B cell (primary cell): ENCODE data around the gene TFCP2L1. TPM values are rescaled to one million over a fixed set of nuclear protein-coding genes. Genes with fewer than 3 reads are reported as not detected.
"Not testable (repeated sequence)": the region's sequence is repeated elsewhere in the genome, so short reads cannot be mapped to it uniquely, and the experiment has no call there.

Experiments
- ATAC-seq: fragments of 200-7000 bp; cut with Tn5 transposase; one replicate; pipeline ENCODE4 v1.10.0; 2021; ENCODE audit warnings: low read depth, mild to moderate bottlenecking, moderate number of reproducible peaks, moderate library complexity
- CTCF ChIA-PET: fragments of 350-600 bp; sonication (Branson Sonifier 250); formaldehyde crosslinking; loops from one replicate; lab custom pipeline; 2021; ENCODE audit warnings: antibody characterized with exemption, inconsistent platforms; lab: Charles Lee
- POLR2A ChIA-PET: fragments of 350-600 bp; sonication (Branson Sonifier 250); formaldehyde crosslinking; loops from one replicate; lab custom pipeline; 2021; ENCODE audit warnings: antibody characterized with exemption; lab: Charles Lee
- DNase-seq: peaks from one replicate; pipeline ENCODE4 v3.0.0; 2013
- H2AFZ ChIP-seq: 2 replicates; pipeline ENCODE4 v1.6.1; 2012; ENCODE audit warnings: mild to moderate bottlenecking, low read depth, low read length; ENCODE audit not compliant: insufficient read depth, poor library complexity, severe bottlenecking
- H3K27ac ChIP-seq, 2 donors: 1 replicate in 1 of 2; 2 replicates in 1 of 2; pipeline ENCODE4 v1.5.1; 2012 to 2013; ENCODE audit warnings: low read length in 2 of 2, mild to moderate bottlenecking in 2 of 2, moderate library complexity in 1 of 2
- H3K27me3 ChIP-seq, 4 experiments: fragments of 200-600 bp in 1 of 4; sonication (generic) in 1 of 4; replicated peaks in 1 of 4; 1 replicate in 2 of 4; 2 replicates in 2 of 4; pipeline versions ENCODE4 v1.6.1 to v1.7.0; 2013 to 2016; ENCODE audit warnings: low read length in 3 of 4, mild to moderate bottlenecking in 2 of 4, mixed read lengths in 1 of 4, moderate library complexity in 1 of 4; ENCODE audit not compliant: insufficient read depth in 4 of 4, control insufficient read depth in 3 of 4; ENCODE audit errors: control extremely low read depth in 1 of 4
- H3K36me3 ChIP-seq, 2 experiments: replicated peaks in 1 of 2; 1 replicate in 1 of 2; 2 replicates in 1 of 2; pipeline versions ENCODE4 v1.6.1 to v1.7.1; 2013; ENCODE audit warnings: low read length in 1 of 2; ENCODE audit not compliant: insufficient read depth in 2 of 2, control insufficient read depth in 1 of 2; ENCODE audit errors: control extremely low read depth in 1 of 2, extremely low read depth in 1 of 2
- H3K4me1 ChIP-seq, 2 donors: fragments of 200-600 bp in 1 of 2; sonication (generic) in 1 of 2; 1 replicate in 1 of 2; 2 replicates in 1 of 2; pipeline versions ENCODE4 v1.5.1 to v1.6.1; 2013 to 2017; ENCODE audit warnings: low read length in 2 of 2; ENCODE audit not compliant: control insufficient read depth in 2 of 2, insufficient read depth in 2 of 2
- H3K4me2 ChIP-seq: replicated peaks from 2 replicates; pipeline ENCODE3; 2012; ENCODE audit warnings: mild to moderate bottlenecking, low read depth, low read length; ENCODE audit not compliant: poor library complexity, severe bottlenecking
- H3K4me3 ChIP-seq, 5 experiments: fragments of 200-600 bp in 1 of 5; sonication (generic) in 1 of 5; 1 replicate in 3 of 5; 2 replicates in 2 of 5; pipeline versions ENCODE4 v1.5.1 to v1.7.0; 2011 to 2016; ENCODE audit warnings: low read length in 4 of 5, mild to moderate bottlenecking in 4 of 5, low read depth in 2 of 5, control low read depth in 1 of 5, moderate library complexity in 1 of 5; ENCODE audit not compliant: insufficient read depth in 1 of 5; ENCODE audit errors: control extremely low read depth in 1 of 5, extremely low read depth in 1 of 5
- H3K79me2 ChIP-seq: fragments of 200-600 bp; sonication (generic); one replicate; pipeline ENCODE4 v1.6.0; 2016; ENCODE audit warnings: low read length; ENCODE audit not compliant: control insufficient read depth, insufficient read depth
- H3K9ac ChIP-seq: fragments of 200-600 bp; sonication (generic); 2 replicates; pipeline ENCODE4 v1.6.1; 2017; ENCODE audit warnings: mild to moderate bottlenecking, low read length, moderate library complexity
- H3K9me3 ChIP-seq, 3 donors: one replicate each; pipeline versions ENCODE4 v1.6.1 to v1.7.1; 2013; ENCODE audit warnings: low read length in 2 of 3; ENCODE audit not compliant: control insufficient read depth in 2 of 3, insufficient read depth in 1 of 3; ENCODE audit errors: control extremely low read depth in 1 of 3
- H4K20me1 ChIP-seq: 2 replicates; pipeline ENCODE4 v1.6.0; 2012; ENCODE audit warnings: mild to moderate bottlenecking, low read length; ENCODE audit not compliant: insufficient read depth, control insufficient read depth, poor library complexity, severe bottlenecking
- H3K27ac Mint-ChIP-seq: one replicate; pipeline ENCODE4 v1.8.0; 2021; ENCODE audit warnings: mixed read lengths
- H3K27me3 Mint-ChIP-seq: one replicate; pipeline ENCODE4 v1.8.0; 2021; ENCODE audit warnings: mixed read lengths
- H3K4me1 Mint-ChIP-seq: one replicate; pipeline ENCODE4 v1.8.0; 2021; ENCODE audit warnings: mixed read lengths
- H3K4me3 Mint-ChIP-seq: one replicate; pipeline ENCODE4 v1.8.0; 2021; ENCODE audit warnings: mixed read lengths
- H3K9me3 Mint-ChIP-seq: one replicate; pipeline ENCODE4 v1.8.0; 2022; ENCODE audit warnings: mixed read lengths; ENCODE audit not compliant: insufficient read depth
- EZH2 ChIP-seq: IDR thresholded peaks from 2 replicates; pipeline ENCODE4 v1.6.1; 2012; ENCODE audit warnings: borderline replicate concordance, low read depth, mild to moderate bottlenecking, moderate library complexity, low read length; ENCODE audit not compliant: insufficient read depth, poor library complexity, severe bottlenecking
- whole genome bisulfite sequencing: methylation state at CpG from one replicate; pipeline ENCODE4 v1.1.5; 2013; ENCODE audit warnings: missing lambda C conversion rate; ENCODE audit not compliant: insufficient coverage; 5-methylcytosine and 5-hydroxymethylcytosine counted together
- intact Hi-C: fragments of 100-400 bp; cut with micrococcal nuclease; formaldehyde crosslinking; loops from one replicate; pipeline ENCODE4 v1.10.0; 2022
- polyA plus RNA-seq: library from polyadenylated mRNA; depleted of rRNA; stranded (reverse); fragments of >200 nt; gene quantifications from 2 replicates; pipeline ENCODE4 v1.2.3, GENCODE V29; 2012
- total RNA-seq, 2 donors: library from RNA; stranded (reverse); fragments of 120-200 nt in 1 of 2; gene quantifications; 1 replicate in 1 of 2; 2 replicates in 1 of 2; pipeline versions ENCODE4 v1.2.3 to v1.2.4, GENCODE V29; 2013 to 2022
- TF ChIP-seq, protein P1 (sequence below): fragments of 200-600 bp; IDR thresholded peaks from one replicate; pipeline ENCODE4 v1.8.0; 2022; ENCODE audit warnings: antibody characterized with exemption, mild to moderate bottlenecking

The TFCP2L1 gene
- total and polyA plus RNA-seq, 2 donors (not counting 1 experiment from before 2014, with no cell fraction given): 0.03 TPM; not detected in 1

- H3K36me3 ChIP-seq: no peaks in the 10 kb centered on the region
- intact Hi-C loops: no loop called here
- H3K4me3 ChIP-seq: no peak overlapping the region
- no peak overlapping the region for H3K27ac Mint-ChIP-seq
- H3K4me3 Mint-ChIP-seq: no peak overlapping the region
- H3K79me2 ChIP-seq: no peaks in the 10 kb centered on the region
- ATAC-seq: no peak
- no peak overlapping the region for H3K4me2 ChIP-seq
- H3K27me3 Mint-ChIP-seq: no peaks in the 10 kb centered on the region
- no peak overlapping the region for H2AFZ ChIP-seq
- H3K4me1 ChIP-seq: no peaks in the 10 kb centered on the region
- ChIA-PET POLR2A (no interaction called here), CTCF (no interaction called here)
- no peaks in the 10 kb centered on the region for H3K4me1 Mint-ChIP-seq
- H3K27ac ChIP-seq: no peak overlapping the region
- peaks cover 0 to 1% (median 0%) of the 10 kb centered on the region in 4 experiments for H3K27me3 ChIP-seq
- 80% methylated on average over 12 of the region's 12 CpGs for WGBS
- H3K9me3 Mint-ChIP-seq: no peaks in the 10 kb centered on the region
- no peak for DNase-seq
- H3K9me3 ChIP-seq: no peaks in the 10 kb centered on the region
- no peaks in the 10 kb centered on the region for H4K20me1 ChIP-seq
- TF ChIP-seq EZH2: no peak
- TF ChIP-seq, protein P1, sequence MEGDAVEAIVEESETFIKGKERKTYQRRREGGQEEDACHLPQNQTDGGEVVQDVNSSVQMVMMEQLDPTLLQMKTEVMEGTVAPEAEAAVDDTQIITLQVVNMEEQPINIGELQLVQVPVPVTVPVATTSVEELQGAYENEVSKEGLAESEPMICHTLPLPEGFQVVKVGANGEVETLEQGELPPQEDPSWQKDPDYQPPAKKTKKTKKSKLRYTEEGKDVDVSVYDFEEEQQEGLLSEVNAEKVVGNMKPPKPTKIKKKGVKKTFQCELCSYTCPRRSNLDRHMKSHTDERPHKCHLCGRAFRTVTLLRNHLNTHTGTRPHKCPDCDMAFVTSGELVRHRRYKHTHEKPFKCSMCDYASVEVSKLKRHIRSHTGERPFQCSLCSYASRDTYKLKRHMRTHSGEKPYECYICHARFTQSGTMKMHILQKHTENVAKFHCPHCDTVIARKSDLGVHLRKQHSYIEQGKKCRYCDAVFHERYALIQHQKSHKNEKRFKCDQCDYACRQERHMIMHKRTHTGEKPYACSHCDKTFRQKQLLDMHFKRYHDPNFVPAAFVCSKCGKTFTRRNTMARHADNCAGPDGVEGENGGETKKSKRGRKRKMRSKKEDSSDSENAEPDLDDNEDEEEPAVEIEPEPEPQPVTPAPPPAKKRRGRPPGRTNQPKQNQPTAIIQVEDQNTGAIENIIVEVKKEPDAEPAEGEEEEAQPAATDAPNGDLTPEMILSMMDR: no peak
- no peak overlapping the region for H3K9ac ChIP-seq
Measured at GRCh38 chr2:121333834-121334558, 49.0 kb upstream of the TFCP2L1 start.

- Mint-ChIP-seq H3K27ac (no peak overlapping the region), H3K4me3 (no peak overlapping the region), H3K4me1 (no peaks in the 10 kb centered on the region), H3K9me3 (no peaks in the 10 kb centered on the region), H3K27me3 (peaks cover 5% of the 10 kb centered on the region)
- Histone ChIP-seq H3K9ac (no peak overlapping the region), H3K27ac (no peak overlapping the region), H3K4me3 (no peak overlapping the region), H3K4me1 (no peaks in the 10 kb centered on the region), H3K9me3 (no peaks in the 10 kb centered on the region), H4K20me1 (no peaks in the 10 kb centered on the region), H3K27me3 (peaks cover 0 to 2% (median 0%) of the 10 kb centered on the region in 4 experiments), H2AFZ (no peak overlapping the region), H3K36me3 (no peaks in the 10 kb centered on the region), H3K79me2 (no peaks in the 10 kb centered on the region), H3K4me2 (no peak overlapping the region)
- POLR2A ChIA-PET: no interaction called here
- intact Hi-C loops: no loop called here
- CTCF ChIA-PET: no interaction called here
- DNase-seq (no peak), ATAC-seq (no peak)
- TF ChIP-seq EZH2: no peak
- TF ChIP-seq, protein P1: no peak
- 97% methylated on average over 11 of the region's 17 CpGs for WGBS
Measured at GRCh38 chr2:121333231-121333630, 48.2 kb upstream of the TFCP2L1 start.

DNA sequence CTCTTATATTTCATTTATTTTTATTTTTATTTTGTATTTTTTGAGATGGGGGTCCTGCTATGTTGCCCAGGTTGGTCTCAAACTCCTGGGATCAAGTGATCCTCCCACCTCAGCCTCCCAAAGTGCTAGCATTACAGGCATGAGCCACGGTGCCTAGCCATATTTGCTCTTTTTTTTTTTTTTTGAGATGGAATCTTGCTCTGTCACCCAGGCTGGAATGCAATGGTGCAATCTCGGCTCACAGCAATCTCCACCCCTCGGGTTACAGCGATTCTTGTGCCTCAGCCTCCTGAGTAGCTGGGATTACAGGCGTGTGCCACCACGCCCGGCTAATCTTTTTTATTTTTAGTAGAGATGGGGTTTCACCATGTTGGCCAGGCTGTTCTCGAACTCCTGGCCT lies 46.3 kb upstream of the TFCP2L1 start:
- H3K4me1 Mint-ChIP-seq, H3K27me3 Mint-ChIP-seq, H3K36me3 ChIP-seq, intact Hi-C loops, H3K9me3 ChIP-seq, H3K27ac ChIP-seq, H3K27ac Mint-ChIP-seq, POLR2A ChIA-PET, H3K4me1 ChIP-seq, DNase-seq, H3K4me3 Mint-ChIP-seq, H3K4me2 ChIP-seq, H3K27me3 ChIP-seq, H3K9ac ChIP-seq, H3K4me3 ChIP-seq, H4K20me1 ChIP-seq, CTCF ChIA-PET, H2AFZ ChIP-seq, H3K79me2 ChIP-seq, H3K9me3 Mint-ChIP-seq, ATAC-seq: not testable (repeated sequence)
- 97% methylated on average over 4 of the region's 8 CpGs for WGBS
